ENCODE measurements around the gene GNG7.
A peak's percentile ranks its signal among the peaks of the same experiment; 100 is the strongest.
"Not testable (repeated sequence)": the region's sequence is repeated elsewhere in the genome, so short reads cannot be mapped to it uniquely, and the experiment has no call there.

The GNG7 gene

DNA sequence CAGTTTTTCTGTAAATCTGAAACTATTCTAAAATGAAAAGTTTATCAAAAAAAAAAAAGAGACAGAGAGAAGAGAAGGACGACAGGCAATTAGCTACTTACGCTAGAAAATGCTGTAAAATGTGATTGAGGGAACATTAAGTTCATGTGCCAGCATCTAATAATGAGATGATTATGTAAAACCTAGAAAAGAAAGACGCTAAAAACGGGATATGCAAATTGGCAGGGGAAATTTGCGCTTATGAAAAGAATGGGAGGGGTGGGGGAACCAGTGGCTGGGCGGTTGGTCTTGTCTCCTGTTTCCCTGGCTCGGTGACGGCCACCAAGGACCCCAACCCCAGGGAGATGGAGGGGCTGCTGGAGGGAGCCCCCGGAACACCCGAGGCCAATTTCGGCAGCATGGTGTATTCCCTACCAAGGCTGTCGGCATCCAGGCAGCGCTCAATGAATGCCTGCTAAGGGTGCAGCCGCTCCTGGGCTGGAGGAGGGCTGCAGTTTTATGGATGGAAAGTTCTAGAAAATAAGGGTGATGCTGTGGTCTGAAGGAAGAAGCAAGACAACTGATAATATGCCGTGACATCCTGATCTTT, 34.2 kb downstream of the GNG7 start:
- DNase-seq = no peak

DNA sequence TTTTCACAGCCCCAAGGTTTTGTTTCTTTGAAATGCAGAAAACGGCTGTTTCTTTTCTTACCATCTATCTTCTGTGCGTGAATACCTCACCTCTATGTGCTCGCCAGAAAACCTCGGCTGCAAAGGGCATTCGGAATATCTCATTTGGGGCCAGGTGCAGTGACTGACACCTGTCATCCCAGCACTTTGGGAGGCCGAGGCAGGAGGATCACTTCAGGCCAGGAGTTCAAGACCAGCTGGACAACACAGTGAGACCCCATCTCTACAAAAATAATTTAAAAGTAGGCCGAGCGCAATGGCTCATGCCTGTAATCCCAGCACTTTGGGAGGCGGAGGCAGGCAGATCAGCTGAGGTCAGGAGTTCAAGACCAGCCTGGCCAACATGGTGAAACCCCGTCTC, 35.1 kb downstream of the GNG7 start:
- not testable (repeated sequence) for DNase-seq

DNA sequence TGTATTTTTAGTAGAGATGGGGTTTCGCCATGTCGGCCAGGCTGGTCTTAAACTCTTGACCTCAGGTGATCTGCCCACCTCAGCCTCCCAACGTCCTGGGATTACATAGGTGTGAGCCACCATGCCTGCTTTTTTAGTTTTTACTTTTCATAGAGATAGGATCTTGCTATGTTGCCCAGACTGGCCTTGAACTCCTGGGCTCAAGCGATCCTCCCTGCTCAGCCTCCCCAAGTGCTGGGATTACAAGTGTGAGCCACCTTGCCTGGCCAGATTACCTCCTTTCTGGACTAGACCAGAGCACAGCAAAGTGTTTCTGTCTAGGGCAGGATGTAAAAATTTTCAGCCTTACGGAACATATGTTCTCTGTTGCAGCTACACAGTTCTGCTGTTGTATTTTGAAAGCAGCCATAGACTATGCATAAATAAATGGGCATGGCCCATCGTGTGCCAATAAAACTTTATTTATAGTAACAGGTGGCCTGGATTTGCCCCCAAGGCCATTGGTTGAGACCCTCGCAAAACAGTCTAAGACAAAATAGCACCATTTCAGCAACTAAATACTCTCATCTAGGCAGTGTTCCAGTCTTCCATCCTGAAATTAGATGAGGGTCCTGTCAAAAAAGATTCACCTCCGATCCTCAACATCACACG, 36.0 kb downstream of the GNG7 start:
- no peak for DNase-seq

DNA sequence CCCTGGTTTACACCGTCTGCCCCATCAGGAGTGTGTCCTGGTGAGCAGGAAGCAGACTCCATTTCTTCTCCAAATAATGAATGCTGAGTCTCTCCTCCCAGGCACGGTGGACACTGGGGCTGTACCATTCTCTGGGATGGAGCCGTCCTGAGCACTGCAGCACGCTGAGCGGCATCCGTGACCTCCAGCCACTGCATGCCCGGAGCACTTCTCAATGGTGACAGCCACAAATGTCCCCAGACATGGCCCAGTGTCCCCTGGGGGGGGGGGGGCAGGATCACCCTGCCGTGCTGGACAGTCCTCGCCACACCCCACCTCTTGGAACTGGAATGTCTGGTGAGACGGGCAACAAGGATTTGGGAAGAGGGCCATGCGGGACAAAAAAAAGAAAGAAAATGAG, 37.4 kb downstream of the GNG7 start:
- no peak for DNase-seq

DNA sequence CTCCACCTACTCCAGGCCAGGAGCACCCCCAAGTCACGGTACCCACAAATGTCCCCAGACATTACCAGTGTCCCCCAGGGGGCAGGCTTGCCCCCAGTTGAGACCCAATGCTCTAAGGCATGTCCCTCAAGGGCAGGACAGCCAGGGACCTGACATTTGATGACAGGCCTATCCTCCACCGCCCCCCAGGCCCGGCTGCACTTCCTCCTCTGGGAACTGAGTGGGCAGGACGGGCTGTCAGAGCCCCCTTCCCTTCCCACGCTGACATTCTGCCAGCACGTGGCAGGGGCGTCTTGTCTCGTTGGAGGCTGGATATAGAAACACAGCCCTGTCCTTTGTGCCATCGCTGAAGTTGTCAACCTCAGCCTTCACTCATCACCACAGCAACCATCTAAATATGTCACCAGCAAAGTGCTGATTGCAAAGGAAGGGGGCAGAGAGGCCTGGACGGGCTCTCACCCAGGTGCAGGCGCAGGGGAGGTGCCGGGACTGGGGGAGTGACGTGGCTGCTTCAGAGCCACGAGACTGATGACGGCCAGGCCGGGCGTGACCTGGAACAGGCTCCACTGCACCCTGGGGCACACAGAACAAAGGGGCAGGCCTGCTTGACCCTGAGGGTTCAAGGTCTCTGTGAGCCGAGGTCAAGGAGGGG, 38.4 kb downstream of the GNG7 start:
- DNase-seq = no peak

DNA sequence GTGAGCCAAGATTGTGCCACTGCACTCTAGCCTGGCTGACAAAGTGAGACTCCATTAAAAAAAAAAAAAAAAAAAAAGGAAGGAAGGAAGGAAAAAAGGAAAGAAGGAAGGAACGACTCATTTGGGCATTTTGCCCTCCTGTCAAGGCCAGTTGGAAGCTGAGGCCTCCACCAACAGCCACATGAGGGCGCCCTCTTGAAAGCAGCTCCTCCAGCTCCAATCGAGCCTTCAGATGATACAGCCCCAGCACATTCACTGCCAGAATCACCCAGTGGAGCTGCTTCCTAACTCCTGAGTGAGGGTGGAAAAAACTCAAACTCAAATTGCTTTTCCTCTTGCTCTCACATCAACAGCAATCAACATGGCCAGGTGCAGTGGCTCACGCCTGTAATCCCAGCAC, 40.9 kb downstream of the GNG7 start:
- DNase-seq = no peak

DNA sequence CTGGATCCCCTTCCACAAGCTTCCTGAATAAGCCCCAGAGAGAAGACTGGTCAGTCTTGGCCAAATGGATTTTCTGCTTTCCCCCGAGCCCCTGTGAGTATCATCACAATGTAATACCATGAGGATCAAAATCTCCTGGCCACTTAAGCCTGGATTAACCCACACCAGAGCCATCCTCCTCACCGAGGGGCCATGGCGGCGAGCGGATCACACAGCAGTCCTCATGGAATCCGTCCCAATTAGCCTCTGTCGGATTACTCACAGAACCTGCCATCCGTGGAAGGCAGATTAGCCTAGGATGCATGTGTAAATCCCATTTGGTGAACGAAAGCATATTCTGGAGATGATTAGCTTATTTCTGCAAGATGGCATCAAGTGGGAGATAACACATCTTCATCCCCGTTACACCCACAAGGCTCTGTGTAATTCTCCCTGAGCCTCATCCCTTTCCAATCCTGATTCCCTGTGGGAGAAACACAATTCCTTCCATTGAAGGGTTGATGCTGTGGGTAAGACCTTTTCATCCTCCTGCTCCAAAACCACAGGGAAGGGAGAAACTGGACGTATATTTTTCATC, 42.5 kb downstream of the GNG7 start:
- no peak for DNase-seq

DNA sequence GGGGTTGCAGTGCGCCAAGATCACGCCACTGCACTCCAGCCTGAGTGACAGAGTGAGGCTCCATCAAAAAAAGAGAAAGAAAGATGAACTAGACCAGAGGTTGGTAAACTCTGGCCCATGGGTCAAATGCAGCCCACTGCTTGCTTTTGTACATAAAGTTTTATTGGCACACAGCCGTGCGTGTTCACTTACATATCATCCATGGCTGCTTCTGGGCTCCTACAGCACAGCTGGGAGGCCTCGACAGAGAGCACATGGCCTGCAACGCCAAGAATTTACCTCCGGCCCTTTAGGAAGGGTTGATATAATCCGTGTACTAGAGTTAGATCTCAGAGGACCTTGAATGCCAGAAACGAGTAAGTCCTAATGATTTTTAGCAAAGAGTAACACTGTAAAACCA, 46.0 kb downstream of the GNG7 start:
- no peak for DNase-seq

DNA sequence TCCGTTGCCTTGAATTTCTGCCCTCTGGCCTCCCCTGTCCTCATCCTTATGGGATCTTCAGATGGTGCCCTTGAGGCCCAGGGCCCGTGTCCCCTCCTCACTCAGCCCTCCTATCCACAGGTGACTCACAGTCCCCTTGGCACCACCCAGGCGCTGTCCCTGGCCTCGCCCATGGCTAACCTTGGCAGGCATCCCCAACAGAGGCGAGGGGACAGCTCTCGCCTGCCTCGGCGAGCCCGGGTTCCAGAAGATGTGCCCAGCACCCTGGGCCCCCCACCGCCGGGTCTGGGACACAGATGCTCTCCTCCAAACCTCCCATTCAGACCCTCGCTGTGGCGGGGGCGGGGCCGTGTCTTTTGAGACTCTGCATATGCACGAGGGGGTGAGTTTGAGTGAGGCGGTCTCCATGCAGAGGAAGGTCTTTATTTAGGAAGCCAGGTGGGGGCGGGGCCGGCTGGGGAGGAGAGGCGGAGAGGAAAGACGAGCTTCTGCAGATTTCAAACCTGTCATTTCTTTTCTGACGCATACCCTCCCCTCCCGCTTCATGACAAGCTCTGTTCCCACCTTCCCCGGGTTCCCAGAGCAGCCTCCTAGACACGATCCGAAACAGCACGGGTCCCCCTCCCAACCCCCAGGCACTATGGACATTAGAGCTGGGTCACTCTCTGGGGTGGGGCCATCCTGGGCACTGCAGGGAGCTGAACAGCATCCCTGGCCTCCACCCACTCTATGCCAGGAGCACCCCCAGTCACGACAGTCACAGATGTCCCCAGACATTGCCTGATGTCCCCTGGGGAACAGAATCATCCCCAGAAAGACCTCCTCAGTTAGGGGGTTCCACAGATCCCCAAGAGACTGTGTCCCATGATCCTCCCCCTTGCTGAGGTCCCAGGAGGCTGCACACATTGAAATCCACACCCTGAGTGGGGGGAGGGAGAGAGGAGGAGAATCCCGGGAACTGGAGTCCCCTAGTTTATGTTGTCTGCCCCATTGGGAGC, 48.5 kb downstream of the GNG7 start:
- DNase-seq = no peak

DNA sequence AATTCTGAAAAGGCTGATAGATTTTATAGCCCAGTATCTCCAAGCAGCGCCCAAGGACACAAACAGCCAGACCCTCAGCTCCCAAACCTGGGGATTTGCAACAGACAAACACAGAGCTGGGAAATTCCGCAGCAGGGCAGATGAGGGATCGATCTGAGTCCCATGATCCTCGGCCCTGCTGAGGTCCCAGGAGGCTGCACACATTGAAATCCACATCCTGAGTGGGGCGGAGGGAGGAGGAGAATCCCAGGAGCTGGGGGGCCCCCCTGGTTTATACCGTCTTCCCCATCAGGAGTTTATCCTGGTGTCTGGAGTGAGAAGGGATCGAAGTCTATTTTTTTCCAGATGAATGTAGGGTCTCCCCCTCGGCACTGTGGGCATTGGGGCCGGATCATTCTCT, 49.3 kb downstream of the GNG7 start:
- DNase-seq = no peak

DNA sequence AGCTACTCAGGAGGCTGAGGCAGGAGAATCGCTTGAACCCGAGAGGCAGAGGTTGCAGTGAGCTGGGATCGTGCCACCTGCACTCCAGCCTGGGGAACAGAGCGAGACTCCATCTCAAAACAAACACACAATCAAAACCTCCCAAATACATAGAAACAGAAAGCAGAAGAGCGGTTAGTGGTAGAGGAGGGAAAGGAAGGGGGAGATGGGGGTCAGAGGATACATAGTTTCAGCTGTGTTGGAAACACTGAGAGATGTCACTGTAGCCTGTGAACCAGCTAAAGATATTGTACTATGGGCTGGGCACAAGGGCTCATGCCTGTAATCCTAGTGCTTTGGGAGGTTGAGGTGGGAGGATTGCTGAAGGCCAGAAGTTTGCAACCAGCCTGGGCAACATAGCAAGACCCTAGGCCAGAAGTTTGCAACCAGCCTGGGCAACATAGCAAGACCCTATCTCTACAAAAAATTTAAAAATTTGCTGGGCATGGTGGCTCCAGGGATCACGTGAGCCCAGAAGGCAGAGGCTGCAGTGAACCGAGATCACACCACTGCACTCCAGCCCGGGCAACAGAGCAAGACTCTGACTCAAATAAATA, 49.9 kb downstream of the GNG7 start:
- DNase-seq = no peak

DNA sequence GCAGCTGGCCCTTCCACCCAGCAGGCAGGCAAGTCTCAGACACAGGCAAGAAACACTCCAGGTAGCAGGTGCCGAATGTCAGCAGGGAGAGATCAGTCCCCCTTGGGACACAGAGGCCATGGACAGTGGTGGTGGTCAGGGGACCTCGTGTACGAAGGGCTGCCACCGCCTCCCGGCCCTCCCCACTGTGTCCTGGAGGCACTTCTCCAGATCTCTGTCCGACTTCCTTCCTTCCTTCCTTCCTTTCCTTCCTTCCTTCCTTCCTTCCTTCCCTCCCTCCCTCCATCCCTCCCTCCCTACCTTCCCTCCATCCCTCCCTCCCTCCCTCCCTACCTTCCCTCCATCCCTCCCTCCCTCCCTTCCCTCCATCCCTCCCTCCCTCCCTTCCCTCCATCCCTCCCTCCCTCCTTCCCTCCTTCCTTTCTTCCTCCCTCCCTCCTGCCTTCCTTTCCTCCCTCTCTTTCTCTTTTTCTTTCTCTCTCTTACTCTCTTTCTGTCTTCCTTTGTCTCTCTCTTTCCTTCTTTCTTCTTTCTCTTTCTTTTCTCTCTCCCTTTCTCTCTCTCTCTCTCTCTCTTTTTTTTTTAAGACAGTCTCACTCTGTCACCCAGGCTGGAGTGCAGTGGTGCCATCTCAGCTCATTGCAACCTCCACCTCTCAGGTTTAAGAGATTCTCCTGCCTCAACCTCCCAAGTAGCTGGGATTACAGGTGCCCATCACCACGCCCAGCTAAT, 51.3 kb downstream of the GNG7 start:
- DNase-seq = not testable (repeated sequence)

DNA sequence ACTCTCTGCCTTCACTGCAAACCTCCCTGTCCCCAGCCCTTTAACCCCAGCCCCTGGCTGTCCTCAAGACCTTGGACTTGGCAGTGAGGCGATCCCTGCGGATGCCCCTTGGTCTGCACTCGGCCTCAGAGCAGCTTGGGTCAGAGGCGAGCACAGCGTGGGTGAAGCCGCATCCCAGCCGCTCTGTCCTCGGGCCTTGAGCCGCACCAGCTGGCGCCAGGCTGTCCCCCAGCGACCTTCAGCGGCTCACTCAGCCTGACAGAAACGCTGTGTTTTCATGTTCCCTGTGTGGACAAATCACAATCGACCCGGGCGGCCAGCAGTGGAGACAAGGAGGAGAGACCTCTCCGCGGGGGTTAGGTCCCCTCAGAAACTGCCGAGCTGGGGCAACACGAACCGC, 52.0 kb downstream of the GNG7 start:
- no peak for DNase-seq

DNA sequence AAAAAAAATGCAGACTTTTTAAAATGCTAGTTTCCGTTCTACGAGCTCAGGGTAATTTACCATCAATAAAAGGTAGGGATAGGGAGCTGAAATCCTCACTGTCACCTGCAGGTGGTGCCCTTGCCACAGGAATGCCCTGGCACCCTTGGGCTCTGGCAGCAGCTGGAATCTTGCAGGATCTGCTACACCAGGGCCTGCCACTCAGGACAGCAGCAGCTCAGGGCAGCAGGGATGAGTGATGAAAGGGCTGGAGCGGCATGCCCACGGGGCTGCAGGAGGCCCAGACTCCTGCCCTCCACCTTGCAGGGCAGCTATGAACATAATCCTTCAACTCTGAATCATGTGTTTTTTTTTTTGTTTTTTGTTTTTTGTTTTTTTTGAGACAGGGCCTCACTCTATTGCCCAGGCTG, 54.0 kb downstream of the GNG7 start:
- DNase-seq = peak; percentile 64

DNA sequence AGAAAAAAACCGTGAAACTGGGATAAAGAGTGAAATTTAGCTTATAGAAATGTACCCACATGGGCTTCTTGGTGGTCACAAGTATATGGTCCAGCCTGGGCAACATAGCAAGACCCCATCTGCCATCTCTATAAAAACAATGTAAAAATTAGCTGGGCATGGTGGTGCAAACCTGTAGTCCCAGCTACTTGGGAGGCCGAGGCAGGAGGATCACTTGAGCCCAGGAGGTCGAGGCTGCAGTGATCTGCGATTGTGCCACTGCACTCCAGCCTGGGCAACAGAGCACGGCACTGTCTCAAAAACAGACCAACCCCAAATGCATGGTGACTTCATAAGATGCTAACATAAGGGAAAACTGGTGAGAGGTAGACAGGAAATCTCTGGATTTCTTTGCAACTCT, 54.4 kb downstream of the GNG7 start:
- no peak for DNase-seq

DNA sequence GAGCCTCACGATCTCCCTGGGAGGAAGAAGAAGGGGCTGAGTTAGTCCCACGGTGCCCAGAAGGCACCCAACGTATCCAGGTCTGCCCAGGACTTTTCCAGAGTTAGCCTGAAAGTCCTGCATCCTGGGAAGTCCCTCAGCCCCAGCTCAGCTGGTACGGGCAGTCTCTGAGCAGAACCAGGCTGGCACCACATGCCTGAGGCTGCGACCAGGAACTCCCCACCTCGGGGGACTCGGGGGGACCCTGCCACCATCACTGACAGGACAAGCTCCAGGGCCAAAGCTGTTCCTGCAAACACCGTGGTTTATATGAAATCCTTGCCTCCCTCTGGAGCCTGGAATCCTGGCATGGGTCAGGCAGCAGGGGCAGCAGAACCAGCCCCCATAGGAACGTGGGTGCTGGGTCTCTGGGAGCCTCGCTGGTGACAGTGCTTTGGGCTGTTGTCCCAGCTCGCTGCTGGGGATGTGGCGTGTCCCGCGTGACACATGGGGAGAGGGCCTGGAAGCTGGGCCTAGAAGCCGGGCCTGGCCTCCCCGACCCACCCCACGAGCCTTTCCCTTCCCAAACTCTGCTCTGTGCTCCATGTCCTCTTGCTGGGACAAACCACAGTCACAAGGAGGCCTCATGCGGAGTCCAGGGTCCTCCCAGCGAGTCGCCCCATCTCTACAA, 55.5 kb downstream of the GNG7 start:
- no peak for DNase-seq

DNA sequence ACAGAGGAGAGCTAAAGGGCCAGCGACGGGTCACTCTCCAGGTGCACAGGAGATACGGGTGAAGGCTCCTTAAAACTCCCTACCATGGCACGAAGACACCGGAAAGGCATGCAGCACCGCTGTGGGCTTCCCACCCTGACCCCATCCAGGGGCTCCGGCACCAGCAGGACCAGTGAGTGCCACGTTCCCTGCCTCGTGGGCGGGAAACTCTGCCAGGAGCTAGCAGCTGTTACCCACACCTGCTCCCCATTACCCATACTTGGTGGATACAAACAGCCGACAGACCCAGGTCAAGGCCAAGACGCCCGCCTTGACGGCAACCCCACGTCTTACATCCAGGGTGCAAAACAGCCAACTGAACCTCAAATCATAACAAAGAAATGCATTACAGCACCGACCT, 56.7 kb downstream of the GNG7 start:
- no peak for DNase-seq

DNA sequence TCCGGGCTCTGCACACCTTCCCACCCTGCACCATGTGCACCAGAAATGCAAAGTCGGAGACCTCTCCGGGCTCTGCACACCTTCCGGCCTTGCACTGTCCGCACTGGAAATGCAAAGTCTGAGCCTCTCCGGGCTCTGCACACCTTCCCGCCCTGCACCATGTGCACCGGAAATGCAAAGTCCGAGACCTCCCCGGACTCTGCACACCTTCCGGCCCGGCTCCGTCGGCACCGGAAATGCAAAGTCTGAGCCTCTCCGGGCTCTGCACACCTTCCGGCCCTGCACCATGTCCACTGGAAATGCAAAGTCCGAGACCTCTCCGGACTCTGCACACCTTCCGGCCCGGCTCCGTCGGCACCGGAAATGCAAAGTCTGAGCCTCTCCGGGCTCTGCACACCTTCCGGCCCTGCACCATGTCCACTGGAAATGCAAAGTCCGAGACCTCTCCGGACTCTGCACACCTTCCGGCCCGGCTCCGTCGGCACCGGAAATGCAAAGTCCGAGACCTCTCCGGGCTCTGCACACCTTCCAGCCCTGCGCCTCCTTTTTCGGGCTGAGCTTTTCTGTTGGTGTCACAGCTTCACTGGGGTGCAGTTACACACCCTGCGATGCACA, 59.3 kb downstream of the GNG7 start:
- not testable (repeated sequence) for DNase-seq

DNA sequence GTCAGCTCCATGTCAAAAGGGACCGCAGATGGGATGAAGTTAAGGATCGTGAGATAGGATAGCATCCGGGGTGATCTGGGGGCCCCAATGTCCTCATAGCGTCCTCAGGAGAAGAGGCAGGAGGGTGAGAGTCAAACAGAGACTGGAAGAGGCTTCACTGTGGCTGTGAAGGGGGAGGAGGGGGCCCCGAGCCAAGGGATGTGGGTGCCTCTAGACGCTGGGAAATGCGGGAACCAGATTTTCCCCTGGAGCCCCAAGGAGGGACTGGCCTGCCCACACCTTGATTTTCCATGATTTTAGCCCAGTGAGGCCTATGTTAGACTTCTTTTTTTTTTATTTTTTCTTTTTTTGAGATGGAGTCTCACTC, 61.2 kb downstream of the GNG7 start:
- no peak for DNase-seq

DNA sequence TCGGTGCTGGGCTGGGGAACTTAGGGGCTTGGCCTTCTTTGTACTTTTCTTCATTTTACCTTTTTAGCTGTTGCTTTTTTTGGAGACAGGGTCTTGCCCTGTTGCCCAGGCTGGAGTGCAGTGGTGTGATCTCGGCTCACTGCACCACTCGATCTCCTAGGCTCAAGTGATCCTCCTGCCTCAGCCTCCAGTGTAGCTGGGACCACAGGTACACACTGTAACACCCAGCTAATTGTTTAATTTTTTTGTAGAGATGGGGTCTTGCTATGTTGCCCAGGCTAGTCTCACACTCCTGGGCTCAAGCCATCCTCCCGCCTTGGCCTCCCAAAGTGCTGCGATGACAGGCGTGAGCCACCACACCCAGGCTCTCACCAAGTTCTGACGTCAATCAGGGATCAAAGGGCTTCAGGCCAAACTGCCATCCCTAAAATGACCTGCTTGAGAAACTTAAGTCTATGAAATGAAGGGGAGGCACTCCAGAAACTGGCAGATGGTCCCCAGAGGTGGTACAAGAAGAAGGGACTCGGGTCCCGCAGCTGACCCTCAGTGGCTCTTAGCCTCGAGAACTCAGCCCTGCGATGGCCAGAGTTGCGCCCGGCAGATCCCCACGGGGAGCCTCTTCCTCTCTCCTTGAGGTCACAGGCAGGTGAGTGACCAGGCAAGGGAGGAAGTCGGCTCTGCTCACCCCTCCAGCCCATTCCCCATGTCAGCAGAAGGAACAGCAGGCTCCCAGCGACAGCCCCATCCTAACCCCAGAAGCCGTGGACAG, 61.7 kb downstream of the GNG7 start:
- DNase-seq = no peak
